Lung (tissue), 12 donors: ENCODE data around the gene MAPKAPK3. TPM values are rescaled to one million over a fixed set of nuclear protein-coding genes. Genes with fewer than 3 reads are reported as not detected.
A peak's percentile ranks its signal among the peaks of the same experiment; 100 is the strongest.

Experiments used
- ATAC-seq: fragments of 200-7000 bp; cut with Tn5 transposase; one replicate; pipeline ENCODE4 v1.9.1; 2020; ENCODE audit warnings: moderate number of reproducible peaks; ENCODE audit not compliant: insufficient read depth, low FRiP score
- DNase-seq, 3 donors: peaks; one replicate each; pipeline ENCODE4 v3.0.0-alpha.2; 2013 to 2017
- H3K27ac ChIP-seq, 2 donors: one replicate each; pipeline ENCODE4 v1.5.1; 2013; ENCODE audit warnings: mild to moderate bottlenecking in 2 of 2, moderate library complexity in 2 of 2, control low read depth in 1 of 2, inconsistent platforms in 1 of 2, low read depth in 1 of 2, low read length in 1 of 2
- H3K27me3 ChIP-seq, 3 donors: one replicate each; pipeline ENCODE4 v1.5.1; 2013; ENCODE audit warnings: low read length in 2 of 3; ENCODE audit not compliant: control insufficient read depth in 3 of 3, insufficient read depth in 3 of 3
- H3K36me3 ChIP-seq, 4 donors: one replicate each; pipeline ENCODE4 v1.5.1; 2013; ENCODE audit warnings: low read length in 4 of 4, mild to moderate bottlenecking in 1 of 4, moderate library complexity in 1 of 4; ENCODE audit not compliant: control insufficient read depth in 4 of 4, insufficient read depth in 4 of 4
- H3K4me1 ChIP-seq, 5 donors: one replicate each; pipeline ENCODE4 v1.5.1; 2013; ENCODE audit warnings: low read length in 5 of 5, mild to moderate bottlenecking in 2 of 5, moderate library complexity in 1 of 5; ENCODE audit not compliant: control insufficient read depth in 5 of 5, insufficient read depth in 5 of 5
- H3K4me3 ChIP-seq: one replicate; pipeline ENCODE4 v1.5.1; 2013; ENCODE audit warnings: mild to moderate bottlenecking, control low read depth, moderate library complexity
- H3K9ac ChIP-seq, 2 donors: one replicate each; pipeline ENCODE4 v1.5.1; 2013; ENCODE audit warnings: low read length in 2 of 2, control low read depth in 1 of 2; ENCODE audit not compliant: insufficient read depth in 1 of 2
- H3K9me3 ChIP-seq, 4 donors: one replicate each; pipeline ENCODE4 v1.5.1; 2013; ENCODE audit warnings: low read length in 3 of 4, mild to moderate bottlenecking in 1 of 4, moderate library complexity in 1 of 4; ENCODE audit not compliant: control insufficient read depth in 4 of 4, insufficient read depth in 3 of 4
- CTCF ChIP-seq: IDR thresholded peaks from 2 replicates; pipeline ENCODE4 v1.5.1; 2012; ENCODE audit warnings: mild to moderate bottlenecking; ENCODE audit errors: control extremely low read depth, extremely low read depth
- WGBS, 2 donors: extraction: QIAGEN DNeasy Blood & Tissue Kit; methylation state at CpG; one replicate each; pipeline ENCODE4 v1.1.7; 2013; 5-methylcytosine and 5-hydroxymethylcytosine counted together
- polyA plus RNA-seq, 2 donors: library from polyadenylated mRNA; stranded (reverse); fragments of 200-250 nt; gene quantifications; one replicate each; pipeline ENCODE4 v1.2.1, GENCODE V29; 2013
- total RNA-seq, 2 donors: library from RNA; depleted of rRNA in 1 of 2; stranded (reverse); fragments of >200 nt in 1 of 2; gene quantifications; one replicate each; pipeline ENCODE4 v1.2.1, GENCODE V29; 2014 to 2021
- donor health status: control.
- donor health status: control.
- donor health status: Bipolar disorder and iron deficiency.
- donor health status: healthy.
- donor health status: DM: yes; HTN: yes; CAD: no.

The MAPKAPK3 gene
- total and polyA plus RNA-seq, 4 donors = 23.6 to 96.1 (median 71.4) TPM

DNA sequence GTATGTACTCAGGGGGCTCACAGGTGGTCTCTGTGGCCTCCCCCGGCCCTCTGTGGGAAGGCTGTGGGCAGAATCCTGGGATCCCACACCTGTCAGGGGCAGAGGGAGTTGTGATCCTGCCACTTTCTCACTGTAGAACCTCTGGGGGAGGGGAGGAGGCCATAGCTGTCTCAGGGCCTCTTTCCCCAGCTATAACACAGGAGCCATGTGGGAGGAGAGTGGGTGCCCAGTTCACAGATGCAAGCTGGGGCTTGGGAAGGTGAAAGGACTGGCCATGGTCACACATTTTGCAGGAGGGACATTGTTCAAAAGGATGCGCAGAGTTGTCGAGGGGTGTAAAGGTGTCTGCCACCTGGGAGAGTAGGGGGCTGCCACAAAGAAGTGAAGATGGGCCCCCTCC, 11.7 kb downstream of the MAPKAPK3 start:
- Histone ChIP-seq H3K27ac (peak overlapping the region in 1 of 2 donors; percentile 63), H3K36me3 (peaks cover 0 to 5% (median 2%) of the 10 kb centered on the region in 4 donors), H3K9me3 (no peaks in the 10 kb centered on the region), H3K4me1 (peaks cover 0 to 37% (median 19%) of the 10 kb centered on the region in 5 donors), H3K27me3 (no peaks in the 10 kb centered on the region), H3K4me3 (no peak overlapping the region), H3K9ac (no peak overlapping the region)
- no peak for ATAC-seq
- 94 to 95% methylated on average over 3 of the region's 3 CpGs for WGBS, 2 donors
- TF ChIP-seq CTCF = no peak
- no peak for DNase-seq

DNA sequence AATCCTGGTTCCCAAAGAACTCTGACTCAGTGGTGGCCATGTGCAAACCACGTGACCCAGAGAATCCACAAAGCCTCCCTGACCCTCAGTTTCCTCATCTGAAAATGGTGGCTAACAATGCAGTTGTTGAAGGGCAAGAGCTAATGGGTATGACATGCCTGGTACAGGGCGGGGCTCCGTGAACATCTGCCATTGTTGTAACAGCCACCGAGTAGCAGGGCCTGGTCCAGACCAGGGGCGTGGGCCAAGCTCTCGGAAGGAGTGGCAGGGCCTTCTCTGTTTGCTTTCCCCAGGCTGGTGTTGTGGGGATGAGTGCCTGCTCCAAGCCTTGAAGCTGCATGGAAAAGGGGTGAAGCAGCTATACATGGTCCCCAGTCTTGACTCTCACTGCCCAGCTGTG, 13.4 kb downstream of the MAPKAPK3 start:
- H3K27ac ChIP-seq = peak overlapping the region in 1 of 2 donors; percentile 42
- H3K4me1 ChIP-seq = peaks cover 0 to 30% (median 5%) of the 10 kb centered on the region in 5 donors
- DNase-seq = no peak

DNA sequence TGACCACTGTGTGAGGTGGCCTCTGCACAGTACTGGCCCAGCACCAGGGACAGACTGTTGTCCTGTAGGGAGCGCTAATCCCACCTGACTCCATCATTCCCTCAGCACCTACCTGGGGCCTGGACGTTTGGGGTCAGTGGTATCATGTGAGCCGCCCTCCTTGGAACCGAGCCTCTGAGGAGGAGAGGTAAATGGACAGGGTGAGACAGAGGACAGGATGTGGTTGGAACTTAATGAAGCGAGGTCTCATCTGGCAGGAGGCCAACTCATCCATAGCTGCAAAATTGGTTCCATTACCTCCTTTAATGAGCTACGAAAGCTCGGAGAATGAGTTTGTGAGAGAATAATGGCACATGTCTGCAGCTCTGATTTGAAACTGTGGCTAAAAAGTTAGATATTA, 13.9 kb downstream of the MAPKAPK3 start:
- H3K4me1 ChIP-seq = peaks cover 0 to 30% (median 5%) of the 10 kb centered on the region in 5 donors

More for the DNA sequence above, 13.4 kb downstream of the MAPKAPK3 start:
- no peak for TF ChIP-seq CTCF
- Histone ChIP-seq H3K9ac (no peak overlapping the region), H3K36me3 (peaks cover 0 to 5% (median 2%) of the 10 kb centered on the region in 4 donors), H3K27me3 (no peaks in the 10 kb centered on the region), H3K9me3 (no peaks in the 10 kb centered on the region), H3K4me3 (no peak overlapping the region)
- 85 to 87% methylated on average over 6 of the region's 6 CpGs for WGBS, 2 donors
- no peak for ATAC-seq

More for the DNA sequence above, 13.9 kb downstream of the MAPKAPK3 start:
- H3K36me3 ChIP-seq = peaks cover 0 to 4% (median 1%) of the 10 kb centered on the region in 4 donors
- peak overlapping the region in 1 of 2 donors; percentile 2 for H3K27ac ChIP-seq
- H3K9ac ChIP-seq = no peak overlapping the region
- ATAC-seq = no peak
- TF ChIP-seq CTCF = no peak
- H3K4me3 ChIP-seq = no peak overlapping the region
- DNase-seq = no peak
- no peaks in the 10 kb centered on the region for H3K9me3 ChIP-seq
- H3K27me3 ChIP-seq = no peaks in the 10 kb centered on the region
- 54 to 80% methylated on average over 7 of the region's 7 CpGs for WGBS, 2 donors
